Measurements from ENCODE around the gene NHERF1.

Gene NHERF1

DNA sequence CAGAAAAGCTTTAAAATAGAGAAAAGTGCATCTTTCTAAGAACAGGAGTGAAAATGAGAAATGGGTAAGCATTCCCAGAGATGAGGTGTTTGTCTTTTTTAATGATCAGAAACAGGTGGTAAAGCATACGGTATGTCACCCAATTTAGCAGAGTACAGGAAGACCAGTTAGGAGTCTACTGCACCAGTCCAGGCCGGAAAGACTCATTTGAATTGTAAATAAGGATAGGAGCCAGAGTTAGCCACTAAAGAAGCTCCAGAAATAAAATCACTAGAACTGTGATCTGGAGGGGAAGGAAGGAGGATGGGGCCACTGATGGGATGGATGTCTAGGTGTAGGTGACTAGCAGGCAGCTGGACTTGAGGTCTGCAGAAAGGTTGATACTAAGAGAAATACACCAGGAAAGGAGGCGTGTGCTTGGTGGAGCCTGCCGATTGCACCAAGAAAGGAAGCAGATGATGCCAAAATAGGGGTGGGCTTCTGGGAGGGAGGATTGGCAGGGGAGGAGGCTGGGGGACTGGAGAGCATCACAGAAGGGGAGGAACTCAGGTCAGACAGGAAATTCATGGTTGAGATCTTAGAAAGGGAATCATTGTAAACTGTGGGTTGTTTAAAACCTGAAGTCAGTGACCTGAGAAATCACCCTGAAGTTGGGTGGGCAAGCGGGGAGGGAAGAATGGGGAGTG, 35.8 kb downstream of the NHERF1 start:
- Mint-ChIP-seq H3K4me3 (peak overlapping the region; percentile 59), H3K27ac (peak overlapping the region; percentile 5), H3K4me1 (peaks cover 42% of the 10 kb centered on the region), H3K9me3 (no peaks in the 10 kb centered on the region), H3K27me3 (no peaks in the 10 kb centered on the region), H3K36me3 (peaks cover 10% of the 10 kb centered on the region)
- ATAC-seq (ENCODE audit: low read depth) (no peak), DNase-seq (ENCODE audit: low spot score in 2 of 2) (no peak)

- Mint-ChIP-seq H3K4me3 (no peak overlapping the region), H3K9me3 (no peaks in the 10 kb centered on the region), H3K36me3 (peaks cover 13% of the 10 kb centered on the region), H3K27ac (no peak overlapping the region), H3K4me1 (peaks cover 35% of the 10 kb centered on the region), H3K27me3 (no peaks in the 10 kb centered on the region)
- no peak for DNase-seq (ENCODE audit: low spot score in 2 of 2)
- no peak for ATAC-seq (ENCODE audit: low read depth)
Observed at GRCh38 chr17:74785096-74785980, 36.9 kb downstream of the NHERF1 start.

DNA sequence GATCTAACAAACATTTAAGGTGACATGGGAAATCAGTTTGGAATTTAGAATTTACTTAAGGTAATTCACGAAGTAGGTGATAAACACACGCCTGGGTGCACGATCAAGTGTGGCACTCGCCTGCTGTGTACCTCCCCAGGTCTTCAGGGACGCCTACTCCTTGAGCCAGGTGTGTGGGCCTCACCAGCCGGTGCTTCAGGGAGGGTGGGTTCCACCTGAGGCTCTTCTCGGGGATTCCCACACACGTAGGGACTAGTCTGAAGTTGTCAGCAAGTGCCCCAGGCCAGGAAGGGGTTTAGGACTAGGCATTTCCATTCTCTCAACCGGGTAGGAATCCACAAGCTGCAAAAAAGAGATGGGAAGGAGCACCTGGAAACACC, 37.5 kb downstream of the NHERF1 start:
- DNase-seq (ENCODE audit: low spot score in 2 of 2) (no peak), ATAC-seq (ENCODE audit: low read depth) (no peak)
- Mint-ChIP-seq H3K4me1 (peaks cover 33% of the 10 kb centered on the region), H3K9me3 (no peaks in the 10 kb centered on the region), H3K36me3 (peaks cover 15% of the 10 kb centered on the region), H3K4me3 (no peak overlapping the region), H3K27ac (no peak overlapping the region), H3K27me3 (no peaks in the 10 kb centered on the region)

GRCh38 chr17:74786431-74787055, 38.1 kb downstream of the NHERF1 start:
- H3K27me3 Mint-ChIP-seq: no peaks in the 10 kb centered on the region
- DNase-seq (ENCODE audit: low spot score in 2 of 2) (no peak), ATAC-seq (ENCODE audit: low read depth) (no peak)
- peaks cover 17% of the 10 kb centered on the region for H3K36me3 Mint-ChIP-seq
- H3K4me3 Mint-ChIP-seq: no peak overlapping the region
- H3K9me3 Mint-ChIP-seq: no peaks in the 10 kb centered on the region
- peaks cover 35% of the 10 kb centered on the region for H3K4me1 Mint-ChIP-seq
- no peak overlapping the region for H3K27ac Mint-ChIP-seq

DNA sequence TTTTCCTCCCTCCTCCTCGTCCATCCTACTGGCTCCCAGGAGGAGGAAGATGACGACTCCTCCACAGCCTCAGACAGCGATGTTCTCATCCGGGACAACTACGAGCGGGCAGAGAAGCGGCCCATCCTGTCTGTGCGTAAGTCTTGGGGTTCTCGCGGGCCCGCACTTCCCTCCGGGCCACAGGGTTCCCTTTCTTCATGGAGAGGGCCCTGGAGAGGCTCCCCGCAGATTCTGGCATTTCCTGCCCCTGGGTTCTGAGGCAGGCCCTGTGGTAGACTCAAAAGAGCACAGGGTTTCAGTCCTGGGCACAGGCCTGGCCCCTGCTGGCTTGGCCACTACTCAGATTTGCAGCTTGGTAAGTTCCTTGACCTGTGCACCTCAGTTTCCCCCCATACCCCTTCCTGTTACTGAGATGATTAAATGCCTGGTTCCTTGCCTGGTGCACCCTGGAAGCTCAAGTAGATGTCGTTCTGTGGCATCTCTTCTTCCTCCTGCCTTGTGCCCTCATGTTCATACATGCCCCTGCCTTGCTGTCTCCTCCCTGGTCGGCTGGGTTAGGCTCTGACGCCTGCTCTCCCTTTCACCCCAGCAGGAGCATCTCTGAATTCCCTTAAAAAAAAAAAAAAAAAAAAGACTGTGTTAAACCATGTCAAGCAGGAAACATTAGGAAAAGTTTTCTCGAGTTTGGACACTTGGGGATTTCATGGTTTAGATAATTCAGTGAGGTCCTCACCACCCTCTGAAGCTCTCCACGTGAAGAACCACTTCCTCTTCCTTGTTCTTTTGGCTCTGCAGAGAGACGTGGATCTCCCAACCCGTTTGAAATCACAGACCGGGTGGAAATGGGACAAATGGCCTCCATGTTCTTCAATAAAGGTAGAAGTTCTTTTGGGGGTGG, 42.0 kb downstream of the NHERF1 start:
- peaks cover 18% of the 10 kb centered on the region for H3K4me1 Mint-ChIP-seq
- ATAC-seq (ENCODE audit: low read depth) (no peak), DNase-seq (ENCODE audit: low spot score in 2 of 2) (no peak)
- H3K36me3 Mint-ChIP-seq: peaks cover 24% of the 10 kb centered on the region
- H3K4me3 Mint-ChIP-seq: no peak overlapping the region
- H3K9me3 Mint-ChIP-seq: no peaks in the 10 kb centered on the region
- no peaks in the 10 kb centered on the region for H3K27me3 Mint-ChIP-seq
- H3K27ac Mint-ChIP-seq: no peak overlapping the region

DNA sequence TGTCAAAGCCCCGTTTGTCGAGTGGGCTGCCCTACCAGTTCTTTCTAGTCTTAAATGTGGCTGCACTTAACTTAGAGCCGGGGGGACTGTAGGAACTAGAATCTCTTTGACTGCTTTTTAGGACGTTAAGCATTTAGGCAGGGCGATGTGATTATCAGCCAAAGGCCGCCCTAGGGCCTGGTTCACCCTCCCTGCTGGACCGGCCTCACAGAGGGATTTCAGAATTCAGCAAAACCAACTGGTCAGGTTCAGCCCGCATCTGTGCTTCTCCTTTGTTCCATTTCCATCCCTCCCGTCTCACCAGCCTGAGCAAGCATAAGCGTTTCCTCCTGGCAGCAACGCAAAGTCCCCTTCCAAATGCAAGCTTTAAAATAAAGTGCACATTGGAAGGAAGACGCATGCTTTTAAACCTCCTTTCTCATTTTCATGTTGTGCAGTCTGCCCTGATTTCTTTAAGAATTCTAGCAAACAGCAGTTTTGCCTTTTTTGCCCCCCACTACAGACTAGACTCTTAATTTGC, 44.2 kb downstream of the NHERF1 start:
- no peak for DNase-seq (ENCODE audit: low spot score in 2 of 2)
- no peaks in the 10 kb centered on the region for H3K27me3 Mint-ChIP-seq
- H3K4me3 Mint-ChIP-seq: no peak overlapping the region
- peaks cover 12% of the 10 kb centered on the region for H3K4me1 Mint-ChIP-seq
- no peak overlapping the region for H3K27ac Mint-ChIP-seq
- H3K9me3 Mint-ChIP-seq: no peaks in the 10 kb centered on the region
- H3K36me3 Mint-ChIP-seq: peaks cover 28% of the 10 kb centered on the region
- ATAC-seq (ENCODE audit: low read depth): no peak

DNA sequence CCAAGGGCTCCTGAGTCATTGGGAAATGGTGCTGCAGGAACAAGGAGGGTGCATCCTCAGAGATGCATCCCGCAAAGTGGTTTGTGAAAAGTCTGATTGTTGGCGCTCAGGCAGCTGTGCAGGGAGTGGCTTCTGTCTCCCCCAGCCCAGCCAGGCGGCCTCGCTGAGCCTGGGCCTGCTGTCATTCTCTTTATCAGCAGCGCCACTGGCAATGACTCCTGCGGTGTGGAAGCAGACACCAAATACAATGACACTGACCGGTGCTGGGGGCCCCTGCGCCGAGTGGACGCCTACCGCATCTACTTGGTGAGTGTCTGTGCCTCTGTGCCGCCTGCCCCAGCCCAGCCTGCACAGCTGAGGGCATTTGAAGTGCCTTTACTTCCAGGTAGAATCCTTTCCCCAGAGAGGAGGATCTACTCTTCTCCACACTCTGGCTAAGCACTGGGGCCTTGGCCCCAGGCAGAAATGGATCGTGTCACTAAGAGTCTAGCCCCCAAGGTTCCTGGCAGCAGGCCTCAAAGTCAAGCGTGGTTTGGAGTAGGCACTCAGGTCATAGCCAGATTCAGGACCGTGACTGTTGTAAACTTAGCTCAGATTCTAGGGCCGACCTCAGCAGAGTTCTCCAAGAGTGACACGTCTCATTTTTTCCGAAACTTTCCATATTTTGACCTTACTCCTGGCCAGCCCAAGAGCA, 47.0 kb downstream of the NHERF1 start:
- DNase-seq (ENCODE audit: low spot score in 2 of 2) (no peak), ATAC-seq (ENCODE audit: low read depth) (no peak)
- H3K36me3 Mint-ChIP-seq: peaks cover 32% of the 10 kb centered on the region
- H3K9me3 Mint-ChIP-seq: no peaks in the 10 kb centered on the region
- no peak overlapping the region for H3K4me3 Mint-ChIP-seq
- H3K27ac Mint-ChIP-seq: no peak overlapping the region
- H3K27me3 Mint-ChIP-seq: no peaks in the 10 kb centered on the region
- H3K4me1 Mint-ChIP-seq: peaks cover 9% of the 10 kb centered on the region

DNA sequence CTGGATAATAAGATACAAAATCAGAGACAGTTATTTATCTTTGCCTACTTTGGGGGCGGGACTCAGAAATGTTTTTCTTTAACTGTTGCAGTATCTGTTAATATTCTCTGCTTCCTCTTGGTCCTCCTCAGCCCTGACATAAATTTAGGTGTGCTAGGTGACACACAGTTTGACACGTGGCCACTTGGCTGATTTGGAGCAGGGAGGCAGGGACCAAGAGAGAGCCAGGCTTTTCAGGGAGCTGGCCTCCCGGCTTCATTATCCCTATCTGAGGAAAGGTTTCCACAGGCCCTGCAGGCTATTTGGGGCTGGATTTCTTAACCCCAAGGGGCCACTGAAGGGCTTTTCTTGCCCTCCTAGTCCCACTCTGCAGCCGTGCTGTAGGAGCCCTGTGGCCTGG, 47.8 kb downstream of the NHERF1 start:
- Mint-ChIP-seq H3K36me3 (peaks cover 35% of the 10 kb centered on the region), H3K4me1 (peaks cover 5% of the 10 kb centered on the region), H3K27ac (no peak overlapping the region), H3K9me3 (no peaks in the 10 kb centered on the region), H3K4me3 (no peak overlapping the region), H3K27me3 (no peaks in the 10 kb centered on the region)
- no peak for ATAC-seq (ENCODE audit: low read depth)
- no peak for DNase-seq (ENCODE audit: low spot score in 2 of 2)

- Mint-ChIP-seq H3K4me3 (no peak overlapping the region), H3K27me3 (no peaks in the 10 kb centered on the region), H3K4me1 (peaks cover 2% of the 10 kb centered on the region), H3K9me3 (no peaks in the 10 kb centered on the region), H3K36me3 (peaks cover 33% of the 10 kb centered on the region), H3K27ac (no peak overlapping the region)
- ATAC-seq (ENCODE audit: low read depth) (no peak), DNase-seq (ENCODE audit: low spot score in 2 of 2) (no peak)
Observed at GRCh38 chr17:74796866-74797265, 48.4 kb downstream of the NHERF1 start.

- Mint-ChIP-seq H3K36me3 (peaks cover 34% of the 10 kb centered on the region), H3K27ac (no peak overlapping the region), H3K4me3 (no peak overlapping the region), H3K4me1 (peaks cover 2% of the 10 kb centered on the region), H3K27me3 (no peaks in the 10 kb centered on the region), H3K9me3 (no peaks in the 10 kb centered on the region)
- ATAC-seq (ENCODE audit: low read depth): no peak
- no peak for DNase-seq (ENCODE audit: low spot score in 2 of 2)
Observed at GRCh38 chr17:74797824-74798223, 49.4 kb downstream of the NHERF1 start.

DNA sequence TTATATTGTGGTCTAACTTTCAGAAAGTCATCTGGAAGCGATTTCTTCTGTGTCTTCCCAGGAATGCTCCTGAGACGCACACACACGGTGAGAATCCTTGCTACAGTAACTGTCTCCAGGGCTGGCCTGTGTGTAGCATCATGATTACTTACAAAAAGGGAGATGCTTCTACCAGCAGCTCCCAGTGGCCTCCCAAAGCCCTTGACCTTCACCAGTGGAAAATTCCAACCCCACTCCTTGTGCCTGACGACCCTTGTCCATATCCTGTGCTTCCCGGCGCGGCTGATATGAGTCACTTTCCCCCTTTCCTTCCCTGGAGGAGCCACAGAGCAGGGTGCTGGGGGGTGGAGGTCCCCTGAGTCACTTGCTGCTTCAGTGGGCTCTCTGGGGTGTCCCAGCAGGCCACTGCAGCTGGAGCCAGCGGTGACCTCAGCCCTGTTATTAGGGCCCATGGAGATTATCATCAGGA, 49.8 kb downstream of the NHERF1 start:
- Mint-ChIP-seq H3K27ac (no peak overlapping the region), H3K36me3 (peaks cover 30% of the 10 kb centered on the region), H3K27me3 (no peaks in the 10 kb centered on the region), H3K9me3 (no peaks in the 10 kb centered on the region), H3K4me1 (peaks cover 2% of the 10 kb centered on the region), H3K4me3 (no peak overlapping the region)
- DNase-seq (ENCODE audit: low spot score in 2 of 2) (no peak), ATAC-seq (ENCODE audit: low read depth) (no peak)

DNA sequence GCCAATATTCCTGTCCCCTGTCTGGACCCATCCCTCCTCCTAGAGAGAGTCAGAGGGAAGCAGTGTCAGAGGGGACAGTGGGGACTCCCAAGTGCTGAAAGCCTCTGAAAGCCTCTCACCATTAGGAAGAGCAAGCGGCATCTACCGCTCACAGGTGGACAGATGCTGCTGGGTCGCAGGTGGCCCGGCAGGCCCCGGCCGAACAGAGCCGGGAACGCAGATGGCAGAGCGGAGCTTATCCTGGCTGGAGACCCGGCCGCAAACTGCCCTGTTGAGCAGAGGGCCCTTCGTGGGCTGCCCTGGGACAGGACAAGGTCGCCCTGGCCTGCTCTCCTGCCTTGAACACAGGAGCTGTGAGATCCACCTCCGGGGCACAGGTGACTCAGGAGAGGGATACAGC, 50.7 kb downstream of the NHERF1 start:
- H3K27me3 Mint-ChIP-seq: no peaks in the 10 kb centered on the region
- H3K4me3 Mint-ChIP-seq: no peak overlapping the region
- ATAC-seq (ENCODE audit: low read depth) (no peak), DNase-seq (ENCODE audit: low spot score in 2 of 2) (no peak)
- H3K36me3 Mint-ChIP-seq: peaks cover 30% of the 10 kb centered on the region
- H3K9me3 Mint-ChIP-seq: no peaks in the 10 kb centered on the region
- H3K27ac Mint-ChIP-seq: no peak overlapping the region
- H3K4me1 Mint-ChIP-seq: peaks cover 2% of the 10 kb centered on the region

- no peak overlapping the region for H3K27ac Mint-ChIP-seq
- peaks cover 2% of the 10 kb centered on the region for H3K4me1 Mint-ChIP-seq
- no peaks in the 10 kb centered on the region for H3K9me3 Mint-ChIP-seq
- H3K27me3 Mint-ChIP-seq: no peaks in the 10 kb centered on the region
- DNase-seq (ENCODE audit: low spot score in 2 of 2) (no peak), ATAC-seq (ENCODE audit: low read depth) (no peak)
- peaks cover 28% of the 10 kb centered on the region for H3K36me3 Mint-ChIP-seq
- H3K4me3 Mint-ChIP-seq: no peak overlapping the region
Observed at GRCh38 chr17:74800531-74800930, 52.1 kb downstream of the NHERF1 start.
